ENCODE data around the gene SLC66A2.
A peak's percentile ranks its signal among the peaks of the same experiment; 100 is the strongest.

Gene SLC66A2

GRCh38 chr18:79935499-79935898 is 16.0 kb downstream of the SLC66A2 start:
- DNase-seq: no peak

- no peak for DNase-seq
Observed at GRCh38 chr18:79935098-79935480, 16.4 kb downstream of the SLC66A2 start.

GRCh38 chr18:79934311-79935097 is 16.9 kb downstream of the SLC66A2 start:
- no peak for DNase-seq

- no peak for DNase-seq
Observed at GRCh38 chr18:79933765-79934164, 17.7 kb downstream of the SLC66A2 start.

- DNase-seq: no peak
Observed at GRCh38 chr18:79932907-79933306, 18.5 kb downstream of the SLC66A2 start.

- no peak for DNase-seq
Observed at GRCh38 chr18:79931475-79931874, 20.0 kb downstream of the SLC66A2 start.

- DNase-seq: no peak
Observed at GRCh38 chr18:79930020-79930642, 21.3 kb downstream of the SLC66A2 start.

- no peak for DNase-seq
Observed at GRCh38 chr18:79928563-79928960, 22.9 kb downstream of the SLC66A2 start.

- DNase-seq: no peak
Observed at GRCh38 chr18:79927607-79928562, 23.6 kb downstream of the SLC66A2 start.

GRCh38 chr18:79926715-79927606 is 24.5 kb downstream of the SLC66A2 start:
- no peak for DNase-seq

- DNase-seq: no peak
Observed at GRCh38 chr18:79926306-79926705, 25.1 kb downstream of the SLC66A2 start.

GRCh38 chr18:79924814-79925731 is 26.4 kb downstream of the SLC66A2 start:
- peak; percentile 38 to 62 for DNase-seq

GRCh38 chr18:79923896-79924585 is 27.4 kb downstream of the SLC66A2 start:
- no peak for DNase-seq

GRCh38 chr18:79922971-79923411 is 28.5 kb downstream of the SLC66A2 start:
- DNase-seq: no peak

- no peak for DNase-seq
Observed at GRCh38 chr18:79921984-79922965, 29.2 kb downstream of the SLC66A2 start.

- no peak for DNase-seq
Observed at GRCh38 chr18:79919089-79919488, 32.4 kb downstream of the SLC66A2 start.

- DNase-seq: no peak
Observed at GRCh38 chr18:79918615-79919011, 32.8 kb downstream of the SLC66A2 start.

- DNase-seq: no peak
Observed at GRCh38 chr18:79917853-79918614, 33.4 kb downstream of the SLC66A2 start.

Data from hippocampal formation (tissue), 2 donors.